Embryonic facial prominence (tissue), 1 donor: ENCODE results near the gene TRAK1.
A peak's percentile ranks its signal among the peaks of the same experiment; 100 is the strongest.

Experiments used
- DNase-seq: peaks from one replicate; pipeline ENCODE4 v3.0.0-alpha.2; 2016; ENCODE audit errors: extremely low spot score

The TRAK1 gene

GRCh38 chr3:42209917-42210316 lies 118.8 kb downstream of the TRAK1 start:
- DNase-seq, result no peak

- DNase-seq, result no peak
These were observed 119.6 kb downstream of the TRAK1 start for GRCh38 chr3:42210726-42211125.

- no peak for DNase-seq
These were observed 122.3 kb downstream of the TRAK1 start for GRCh38 chr3:42213417-42213816.

- no peak for DNase-seq
These were observed 122.9 kb downstream of the TRAK1 start for GRCh38 chr3:42214064-42214463.

GRCh38 chr3:42214565-42215283 lies 123.6 kb downstream of the TRAK1 start:
- DNase-seq, result no peak

- no peak for DNase-seq
These were observed 125.1 kb downstream of the TRAK1 start for GRCh38 chr3:42216302-42216701.

- no peak for DNase-seq
These were observed 125.8 kb downstream of the TRAK1 start for GRCh38 chr3:42216931-42217333.

GRCh38 chr3:42220436-42221121 lies 129.4 kb downstream of the TRAK1 start:
- no peak for DNase-seq

- no peak for DNase-seq
These were observed 132.0 kb downstream of the TRAK1 start for GRCh38 chr3:42222942-42223693.

GRCh38 chr3:42224178-42224577 lies 133.0 kb downstream of the TRAK1 start:
- DNase-seq, result no peak

GRCh38 chr3:42224658-42225421 lies 133.7 kb downstream of the TRAK1 start:
- DNase-seq, result no peak

- DNase-seq, result no peak
These were observed 134.6 kb downstream of the TRAK1 start for GRCh38 chr3:42225486-42226363.

- DNase-seq, result no peak
These were observed 135.6 kb downstream of the TRAK1 start for GRCh38 chr3:42226470-42227425.

GRCh38 chr3:42228796-42229195 lies 137.6 kb downstream of the TRAK1 start:
- DNase-seq, result no peak

- no peak for DNase-seq
These were observed 138.2 kb downstream of the TRAK1 start for GRCh38 chr3:42229266-42229941.

- DNase-seq, result peak; percentile 59
These were observed 139.0 kb downstream of the TRAK1 start for GRCh38 chr3:42229942-42230688.

GRCh38 chr3:42230860-42231259 lies 139.7 kb downstream of the TRAK1 start:
- no peak for DNase-seq

- DNase-seq, result no peak
These were observed 144.4 kb downstream of the TRAK1 start for GRCh38 chr3:42235532-42235931.
